Upper lobe of left lung (tissue), 6 donors: ENCODE data around the gene RIPK4. TPM values are rescaled to one million over a fixed set of nuclear protein-coding genes. Genes with fewer than 3 reads are reported as not detected.

Experiments used
- ATAC-seq, 2 donors: fragments of 200-7000 bp; cut with Tn5 transposase; one replicate each; pipeline ENCODE4 v1.9.1; 2022; ENCODE audit warnings: mild to moderate bottlenecking in 2 of 2, moderate library complexity in 2 of 2; ENCODE audit not compliant: low FRiP score in 2 of 2
- DNase-seq, 2 donors: peaks; one replicate each; pipeline ENCODE4 v3.0.0-alpha.2; 2019 to 2020
- H3K27ac ChIP-seq, 4 donors: fragments of 200-600 bp; sonication (generic); one replicate each; pipeline ENCODE4 v1.5.1; 2016 to 2019
- H3K27me3 ChIP-seq, 4 donors: fragments of 200-600 bp; sonication (generic); one replicate each; pipeline ENCODE4 v1.5.1; 2017 to 2019
- H3K36me3 ChIP-seq, 4 donors: fragments of 200-600 bp; sonication (generic); one replicate each; pipeline ENCODE4 v1.5.1; 2016 to 2019
- H3K4me1 ChIP-seq, 4 donors: fragments of 200-600 bp; sonication (generic); one replicate each; pipeline ENCODE4 v1.5.1; 2018 to 2019
- H3K4me3 ChIP-seq, 4 donors: fragments of 200-600 bp; sonication (generic); one replicate each; pipeline ENCODE4 v1.5.1; 2017 to 2019; ENCODE audit warnings: mild to moderate bottlenecking in 2 of 4, moderate library complexity in 1 of 4
- H3K9me3 ChIP-seq, 4 donors: fragments of 200-600 bp; sonication (generic); one replicate each; pipeline ENCODE4 v1.5.1; 2018 to 2019
- CTCF ChIP-seq, 6 experiments: fragments of 450-650 bp in 4 of 6; fragments of 200-600 bp in 2 of 6; sonication (generic) in 2 of 6; IDR thresholded peaks; one replicate each; pipeline ENCODE4 v1.5.1; 2016 to 2019; ENCODE audit warnings: antibody characterized with exemption in 6 of 6
- EP300 ChIP-seq, 4 donors: sonication (generic); formaldehyde crosslinking; IDR thresholded peaks; one replicate each; pipeline ENCODE4 v1.5.1; 2017; ENCODE audit warnings: antibody characterized with exemption in 4 of 4, control low read depth in 2 of 4
- POLR2A ChIP-seq, 4 donors: fragments of 450-650 bp; IDR thresholded peaks; one replicate each; pipeline ENCODE4 v1.5.1; 2016 to 2017; ENCODE audit warnings: antibody characterized with exemption in 4 of 4, mild to moderate bottlenecking in 2 of 4
- POLR2AphosphoS5 ChIP-seq, 2 donors: sonication (generic); formaldehyde crosslinking; IDR thresholded peaks; one replicate each; pipeline ENCODE4 v1.5.1; 2017; ENCODE audit warnings: antibody characterized with exemption in 2 of 2
- WGBS, 2 donors: methylation state at CpG; one replicate each; pipeline ENCODE4 v1.1.5; 2017 to 2018; 5-methylcytosine and 5-hydroxymethylcytosine counted together
- total RNA-seq, 6 donors: library from RNA; depleted of rRNA in 4 of 6; stranded (reverse); fragments of >200 nt in 4 of 6; gene quantifications; one replicate each; pipeline versions ENCODE4 v1.1.0 to v1.2.1, GENCODE V29; 2016 to 2021
- donor health status: DM: no; HTN: no; CAD: no; lungs with moderate emphysema.
- donor health status: DM: no; HTN: yes; CAD: no; lungs with severe emphysema.

The RIPK4 gene
- 10 to 100 TPM in 5 of 6 donors, 1 to 10 TPM in 1; 6.3 to 18.6 (median 14.9) TPM for total RNA-seq

DNA sequence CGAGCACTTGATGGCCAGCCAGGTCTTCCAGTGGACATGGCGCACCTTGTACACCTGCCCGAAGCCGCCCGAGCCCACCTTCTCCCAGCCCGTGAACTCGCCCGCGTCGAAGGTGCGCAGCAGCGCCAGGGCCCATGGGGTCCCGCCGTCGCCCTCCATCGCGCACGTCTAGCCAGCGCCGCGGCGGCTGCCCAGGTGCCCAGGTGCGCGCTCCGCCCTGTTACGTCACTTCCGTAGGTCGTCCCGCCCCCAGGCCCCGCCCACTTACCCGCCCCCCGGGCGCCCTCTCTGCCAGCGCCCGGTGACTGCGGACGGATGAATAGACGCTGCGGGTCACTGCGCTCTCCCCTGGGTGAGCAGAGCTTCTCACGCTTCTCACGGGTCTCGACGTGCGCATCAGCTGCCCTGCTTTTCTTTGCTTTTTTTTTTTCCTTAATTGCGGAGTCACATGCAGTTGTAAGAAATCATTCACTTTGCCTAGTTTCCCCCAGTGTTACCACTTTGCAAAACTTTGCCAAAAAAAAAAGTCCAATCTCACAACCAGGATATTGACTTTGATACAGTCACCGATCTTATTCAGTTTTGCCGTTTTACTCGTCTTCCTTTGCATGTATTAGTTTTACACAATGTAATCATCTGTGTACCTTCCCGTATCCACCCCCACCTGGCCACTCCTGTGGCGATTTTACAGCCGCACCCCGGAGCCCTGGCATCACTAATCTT, at the start of gene RIPK4:
Gene RIPK4, minus strand, starts transcription at position 170 of the 723 bp plus-strand sequence. Its CDS starts 11 bp downstream, at position 159.
- WGBS, 2 donors = 4 to 7% methylated on average over 24 to 32 of the region's 53 CpGs
- peak; percentile 62 to 79 for ATAC-seq
- DNase-seq = peak; percentile 83 to 94
- H3K36me3 ChIP-seq = no peaks in the 10 kb centered on the region
- peaks cover 0 to 36% (median 16%) of the 10 kb centered on the region in 4 donors for H3K27me3 ChIP-seq
- peak; percentile 65 to 86 for TF ChIP-seq POLR2AphosphoS5 (IDR thresholded peaks at IDR 0.05)
- peak in 2 of 4 donors; percentile 86 to 89 for TF ChIP-seq POLR2A (IDR thresholded peaks at IDR 0.05)
- TF ChIP-seq EP300 (IDR thresholded peaks at IDR 0.05) = no peak
- peak within 1 kb of the TSS; percentile 11 to 65 (median 54) for H3K4me3 ChIP-seq
- H3K27ac ChIP-seq = peak within 1 kb of the TSS; percentile 73 to 85 (median 78)
- peaks cover 28 to 72% (median 43%) of the 10 kb centered on the region in 4 donors for H3K4me1 ChIP-seq
- H3K9me3 ChIP-seq = no peaks in the 10 kb centered on the region

DNA sequence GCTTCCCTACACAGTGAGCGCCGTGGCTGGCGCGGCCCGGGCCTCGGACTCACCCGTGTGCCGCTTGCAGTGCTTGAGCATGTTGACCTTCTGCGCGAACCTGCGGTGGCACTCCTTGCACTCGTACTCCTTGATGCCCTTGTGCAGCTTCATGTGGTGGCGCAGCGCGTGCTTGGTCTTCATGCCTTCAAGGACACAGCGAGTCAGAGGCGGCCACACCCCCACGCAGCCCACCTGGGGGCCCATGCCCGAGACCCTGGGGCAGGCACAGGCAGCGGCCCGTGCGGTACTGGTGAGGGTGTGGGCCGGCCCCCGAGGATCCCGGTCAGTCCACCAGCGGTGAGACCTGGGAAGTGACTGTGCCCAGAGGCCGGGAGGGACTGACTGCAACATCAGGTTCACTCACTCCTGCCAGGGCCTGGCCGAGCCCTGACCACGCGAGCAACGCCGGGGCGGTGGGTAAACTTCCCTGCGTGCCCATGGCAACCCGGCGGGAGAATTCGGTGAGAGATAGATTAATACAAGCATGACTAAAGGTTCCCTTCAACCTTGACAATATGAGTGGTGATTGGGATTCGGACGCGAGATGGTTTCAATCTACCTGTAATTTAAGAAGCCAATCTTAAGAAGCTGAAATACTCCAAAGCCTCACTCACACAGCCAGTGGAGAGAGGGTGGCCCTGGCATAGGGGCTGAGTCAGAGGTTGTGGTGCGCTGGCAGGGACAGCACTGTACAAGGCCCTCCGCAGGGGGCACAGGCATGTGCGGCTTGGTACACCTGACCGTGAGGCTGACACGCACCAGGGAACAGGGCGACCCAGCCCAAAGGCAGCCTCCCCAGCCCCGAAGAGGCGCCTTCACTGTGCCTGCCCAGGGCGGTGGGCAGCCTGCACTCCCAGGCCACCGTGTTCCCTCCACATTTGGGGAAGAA, 49.1 kb upstream of the RIPK4 start:
- ATAC-seq (peak; percentile 10 to 38), DNase-seq (peak in 1 of 2 donors; percentile 73)
- Histone ChIP-seq H3K4me1 (peaks cover 0 to 7% (median 2%) of the 10 kb centered on the region in 4 donors), H3K36me3 (peaks cover 0 to 35% (median 23%) of the 10 kb centered on the region in 4 donors), H3K4me3 (no peak overlapping the region), H3K9me3 (no peaks in the 10 kb centered on the region), H3K27me3 (no peaks in the 10 kb centered on the region), H3K27ac (no peak overlapping the region)
- TF ChIP-seq POLR2A (IDR thresholded peaks at IDR 0.05) = no peak
- no peak for TF ChIP-seq CTCF (IDR thresholded peaks at IDR 0.05)
- 92 to 96% methylated on average over 39 to 42 of the region's 50 CpGs for WGBS, 2 donors

- TF ChIP-seq EP300 (IDR thresholded peaks at IDR 0.05) = no peak
- no peak for TF ChIP-seq POLR2A (IDR thresholded peaks at IDR 0.05)
- no peak for TF ChIP-seq POLR2AphosphoS5 (IDR thresholded peaks at IDR 0.05)
- TF ChIP-seq CTCF (IDR thresholded peaks at IDR 0.05) = no peak
- 92 to 96% methylated on average over 11 of the region's 11 CpGs for WGBS, 2 donors
- ATAC-seq (no peak), DNase-seq (no peak)
- H3K4me3 ChIP-seq = no peak overlapping the region
- H3K4me1 ChIP-seq = peaks cover 0 to 7% (median 2%) of the 10 kb centered on the region in 4 donors
- H3K9me3 ChIP-seq = no peaks in the 10 kb centered on the region
- H3K27me3 ChIP-seq = no peaks in the 10 kb centered on the region
- H3K36me3 ChIP-seq = peaks cover 7 to 52% (median 33%) of the 10 kb centered on the region in 4 donors
- H3K27ac ChIP-seq = no peak overlapping the region
Measured at GRCh38 chr21:41813226-41813625, 46.4 kb upstream of the RIPK4 start.

GRCh38 chr21:41812679-41813078, 45.8 kb upstream of the RIPK4 start:
- ATAC-seq = no peak
- DNase-seq = no peak
- Histone ChIP-seq H3K4me3 (no peak overlapping the region), H3K36me3 (peaks cover 7 to 55% (median 33%) of the 10 kb centered on the region in 4 donors), H3K27ac (no peak overlapping the region), H3K4me1 (peaks cover 0 to 7% (median 2%) of the 10 kb centered on the region in 4 donors), H3K27me3 (no peaks in the 10 kb centered on the region), H3K9me3 (no peaks in the 10 kb centered on the region)
- 87 to 89% methylated on average over 13 of the region's 13 CpGs for WGBS, 2 donors
- no peak for TF ChIP-seq POLR2A (IDR thresholded peaks at IDR 0.05)

- DNase-seq = peak in 1 of 2 donors; percentile 56
- Histone ChIP-seq H3K27me3 (no peaks in the 10 kb centered on the region), H3K4me1 (no peaks in the 10 kb centered on the region), H3K36me3 (peaks cover 7 to 54% (median 31%) of the 10 kb centered on the region in 4 donors), H3K27ac (no peak overlapping the region), H3K4me3 (no peak overlapping the region), H3K9me3 (no peaks in the 10 kb centered on the region)
- 91 to 93% methylated on average over 13 of the region's 13 CpGs for WGBS, 2 donors
- TF ChIP-seq POLR2AphosphoS5 (IDR thresholded peaks at IDR 0.05) = no peak
- TF ChIP-seq POLR2A (IDR thresholded peaks at IDR 0.05) = no peak
- TF ChIP-seq EP300 (IDR thresholded peaks at IDR 0.05) = no peak
- TF ChIP-seq CTCF (IDR thresholded peaks at IDR 0.05) = no peak
- no peak for ATAC-seq
Measured at GRCh38 chr21:41810597-41810932, 43.7 kb upstream of the RIPK4 start.
